ENCODE results near the gene LIMS1.

LIMS1 gene

DNA sequence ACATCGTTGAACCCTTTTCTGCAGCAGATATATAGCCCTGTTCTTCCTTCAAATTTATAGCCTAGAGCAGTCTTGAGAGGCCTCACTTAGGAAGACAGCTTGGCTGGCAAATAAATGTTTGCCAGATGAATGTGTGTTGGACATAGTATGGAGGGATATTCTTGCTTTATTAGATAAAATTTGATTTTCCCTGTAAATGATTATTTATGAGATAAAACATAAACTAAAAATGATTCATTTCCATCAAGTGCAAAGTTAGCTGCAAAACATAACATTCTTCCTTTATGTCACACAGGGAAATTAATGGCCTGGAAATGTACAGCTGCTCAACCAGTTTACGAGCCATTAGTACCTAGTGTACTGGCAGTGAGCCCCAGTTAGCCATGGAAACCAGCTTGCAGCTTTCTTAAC lies 82.5 kb downstream of the LIMS1 start:
- no peak for DNase-seq

DNA sequence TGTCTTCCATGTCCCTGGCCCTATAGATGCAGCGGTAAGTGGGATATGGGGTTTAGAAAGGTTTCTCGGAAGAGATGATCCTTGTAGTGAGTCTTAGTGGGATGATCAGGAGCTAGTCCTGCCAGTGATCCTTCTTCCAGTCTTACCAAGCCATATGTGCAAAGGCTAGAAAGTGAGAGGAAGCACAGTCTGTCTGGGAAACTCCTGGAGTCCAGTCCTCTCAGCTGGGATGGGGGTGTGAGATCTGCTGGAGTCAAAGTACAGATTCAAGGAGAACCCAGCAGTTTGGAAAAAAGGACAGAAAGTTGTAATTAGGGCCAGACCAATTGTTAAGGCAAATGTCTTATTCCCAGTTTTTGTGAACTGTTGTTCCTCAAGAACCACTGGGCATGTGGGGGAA lies 83.3 kb downstream of the LIMS1 start:
- DNase-seq: no peak

DNA sequence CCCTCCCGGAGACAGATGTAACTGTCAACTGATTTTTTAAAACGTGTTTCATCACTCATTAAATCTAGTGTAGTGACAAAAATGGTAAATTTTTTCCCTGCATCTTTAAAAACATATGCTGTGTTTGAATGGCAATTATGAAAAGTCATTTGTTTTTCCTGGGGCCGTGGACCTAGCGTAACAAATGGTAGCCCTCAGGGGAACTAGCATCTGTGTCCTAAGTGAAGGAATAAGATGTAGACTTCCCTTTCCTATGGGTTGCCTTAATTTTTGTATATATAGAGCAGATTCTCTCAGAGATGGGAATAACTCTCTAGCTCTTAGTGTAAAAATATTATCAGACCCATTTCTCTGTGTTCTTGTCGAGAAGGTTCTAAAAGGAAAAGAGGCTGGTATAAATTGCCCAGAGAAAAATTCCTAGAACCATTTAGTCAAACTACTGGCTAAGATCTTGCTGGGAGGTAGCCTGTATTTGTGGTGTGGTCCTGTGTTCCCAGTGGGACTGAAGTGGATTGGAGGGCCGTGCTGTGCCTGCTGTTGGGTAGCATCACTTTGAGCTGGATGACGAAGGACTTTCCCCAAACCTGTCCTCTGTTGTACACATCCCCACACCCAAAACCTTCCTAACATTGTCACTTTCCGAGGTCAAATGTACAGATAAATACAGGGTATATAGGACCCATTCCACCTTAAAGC lies 85.8 kb downstream of the LIMS1 start:
- DNase-seq: no peak

DNA sequence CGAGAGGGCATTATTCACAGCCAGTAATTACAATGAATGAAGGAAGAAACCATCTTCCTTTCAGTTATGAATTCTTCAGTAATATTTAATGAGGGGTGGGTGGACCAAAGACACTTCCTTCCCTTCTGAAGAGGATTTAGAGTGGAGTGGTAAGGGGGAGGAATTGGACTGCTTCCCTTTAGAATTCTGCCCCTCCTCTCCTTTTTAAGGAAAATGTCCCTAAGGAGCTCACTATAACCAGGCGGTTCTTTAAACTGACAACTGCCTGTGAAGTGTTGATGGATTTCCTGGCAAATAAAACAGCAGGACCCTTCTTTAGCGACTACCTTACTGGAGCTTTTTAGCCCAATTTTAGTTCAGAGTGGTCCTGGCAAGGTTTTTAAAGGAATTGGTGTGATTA lies 86.4 kb downstream of the LIMS1 start:
- DNase-seq: no peak

DNA sequence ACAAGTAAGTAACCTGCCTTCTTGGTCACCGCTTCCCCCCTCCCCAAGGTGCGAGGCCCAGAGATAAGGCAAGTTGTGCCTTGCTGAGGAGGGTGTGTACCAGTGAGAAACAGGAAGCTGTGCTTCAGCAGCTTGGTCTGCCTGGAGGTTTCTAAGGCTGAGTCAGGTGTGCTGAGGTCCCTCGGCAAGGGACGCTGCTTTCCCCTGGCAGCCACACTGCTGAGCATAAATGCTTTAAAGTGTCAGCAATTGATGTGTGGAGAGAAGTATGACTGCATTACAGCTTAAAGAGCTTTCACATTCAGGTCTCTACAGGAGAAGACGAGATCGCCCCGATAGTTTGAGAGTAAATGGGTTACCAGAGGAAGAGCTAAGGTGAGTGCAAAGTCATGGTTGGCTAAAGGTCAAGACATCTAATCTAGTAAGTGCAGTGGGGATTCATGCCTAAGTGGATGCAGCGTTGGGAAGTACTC lies 86.9 kb downstream of the LIMS1 start:
- peak; percentile 65 for DNase-seq

DNA sequence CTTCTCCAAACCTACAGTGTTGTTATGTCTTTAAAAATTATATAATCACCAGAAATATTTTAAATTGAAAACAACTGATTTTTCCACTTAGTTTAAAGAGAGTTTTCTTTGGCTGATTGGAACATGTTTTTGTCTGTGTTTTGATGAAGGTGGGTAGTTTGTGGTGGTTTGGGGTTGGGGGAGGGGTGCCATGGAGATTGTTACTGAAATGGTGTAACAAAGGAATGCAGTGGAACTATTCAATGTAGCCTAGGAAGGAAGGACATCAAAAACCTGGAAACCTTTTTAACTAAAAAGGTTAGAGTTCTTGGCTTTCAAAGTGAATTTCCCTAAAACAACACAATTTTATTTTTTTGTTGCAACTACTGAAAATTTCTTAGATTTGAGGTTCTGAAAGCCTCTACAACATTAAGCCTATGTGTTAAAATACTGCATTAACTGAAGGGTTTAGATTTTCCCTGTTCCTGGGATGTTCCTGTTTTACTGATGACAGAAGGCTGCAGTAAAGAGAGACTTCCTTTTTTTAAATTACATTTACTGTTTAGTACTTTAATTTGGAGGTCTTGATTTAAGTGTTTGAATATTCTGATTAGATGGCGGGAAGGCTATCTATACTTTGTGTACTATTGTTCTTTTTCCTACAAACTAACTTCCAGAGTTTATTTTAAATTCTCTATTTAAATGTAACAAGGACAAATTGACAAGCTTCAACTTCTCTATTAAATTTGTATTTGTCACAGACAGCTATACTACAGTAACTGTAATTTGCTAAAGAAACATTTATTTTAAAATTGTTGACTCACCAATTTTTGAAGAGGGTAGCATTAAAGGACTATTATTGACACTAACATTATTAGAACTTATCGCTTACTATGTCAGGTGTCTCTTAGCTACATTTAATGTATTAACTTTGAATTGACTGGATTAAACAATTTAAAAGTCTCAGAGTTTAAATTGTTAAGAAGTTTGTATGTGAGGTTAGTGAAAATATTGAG lies 87.7 kb downstream of the LIMS1 start:
- DNase-seq: peak; percentile 36

DNA sequence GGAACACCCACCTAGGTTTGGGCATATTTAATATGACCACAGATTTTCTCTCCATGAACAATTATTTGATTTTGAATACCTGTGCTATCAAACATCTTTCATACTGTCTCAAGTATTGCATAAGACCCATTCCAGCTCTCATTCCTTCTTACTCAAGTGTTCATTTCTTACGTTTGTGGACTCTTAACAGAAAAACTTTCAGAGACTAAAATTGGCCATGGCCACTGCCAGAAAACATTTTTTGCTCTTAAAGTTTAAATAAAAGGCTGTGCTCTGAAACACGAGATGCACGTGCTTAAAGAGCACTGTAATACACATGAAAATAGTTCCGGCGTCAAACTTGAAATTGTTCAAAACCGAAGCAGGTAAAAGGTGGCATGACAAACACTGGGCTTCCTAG lies 89.3 kb downstream of the LIMS1 start:
- no peak for DNase-seq

DNA sequence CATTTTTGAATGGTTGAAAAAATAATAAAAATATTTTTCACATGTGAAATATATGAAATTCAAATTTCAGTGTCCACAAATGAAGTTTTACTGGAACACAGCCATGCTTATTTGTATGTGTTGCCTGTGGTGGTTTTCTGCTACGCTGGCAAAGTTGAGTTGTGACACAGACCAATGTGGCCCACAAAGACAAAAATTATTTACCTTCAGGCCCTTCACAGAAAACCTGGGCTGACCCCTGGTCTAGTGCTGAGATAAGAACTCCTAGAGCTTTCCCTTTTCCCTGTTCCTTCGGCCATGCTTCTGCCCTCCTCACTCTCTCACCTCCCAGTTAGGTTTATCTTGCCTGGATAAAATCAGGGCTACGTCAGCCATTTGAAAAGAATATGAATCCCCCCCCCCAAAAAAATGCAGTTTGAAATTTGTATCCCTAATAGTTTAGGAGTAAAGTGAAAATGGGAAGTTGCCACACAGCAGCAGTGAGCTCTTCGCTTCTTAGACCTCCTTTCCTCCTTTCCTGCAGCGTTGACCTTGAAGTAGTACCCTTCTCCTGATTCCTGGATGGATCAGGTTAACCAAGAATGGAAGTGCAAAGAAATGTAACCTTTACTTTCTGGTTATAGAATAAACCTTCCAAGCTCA lies 91.0 kb downstream of the LIMS1 start:
- no peak for DNase-seq

DNA sequence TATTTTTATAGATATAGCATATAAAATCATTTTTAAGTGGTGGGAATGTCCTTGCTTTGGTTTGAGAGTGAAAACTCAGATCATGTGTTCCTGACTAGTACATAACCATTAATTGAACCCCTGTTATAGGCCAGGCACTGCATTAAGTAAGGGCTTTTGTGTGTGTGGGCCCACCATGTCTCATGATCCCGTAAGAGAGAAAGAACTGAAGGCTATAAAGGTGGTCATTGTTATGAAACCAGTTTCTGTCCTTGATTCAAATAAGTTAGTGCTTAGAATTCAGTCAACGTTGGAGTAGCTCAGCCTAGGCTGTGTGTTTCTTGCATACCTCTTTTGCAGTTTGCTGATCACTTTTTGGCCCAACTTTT lies 91.5 kb downstream of the LIMS1 start:
- no peak for DNase-seq

DNA sequence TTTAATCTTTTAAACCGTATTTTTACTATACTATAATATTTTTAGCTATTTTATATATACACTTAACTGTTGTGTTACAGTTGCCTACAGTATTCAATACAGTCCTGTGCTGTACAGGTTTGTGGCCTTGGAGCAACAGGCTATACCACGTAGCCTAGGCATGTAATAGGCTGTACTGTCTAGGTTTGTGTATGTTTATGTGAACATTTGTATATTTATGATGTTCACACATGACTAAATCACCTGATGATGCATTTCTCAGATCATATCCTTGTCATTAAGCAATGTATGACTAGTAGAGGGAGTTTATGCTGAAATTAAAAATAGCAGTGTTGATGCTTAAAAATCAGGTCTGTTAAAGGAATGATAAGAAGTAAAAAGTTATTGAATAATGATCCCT lies 92.7 kb downstream of the LIMS1 start:
- no peak for DNase-seq

DNA sequence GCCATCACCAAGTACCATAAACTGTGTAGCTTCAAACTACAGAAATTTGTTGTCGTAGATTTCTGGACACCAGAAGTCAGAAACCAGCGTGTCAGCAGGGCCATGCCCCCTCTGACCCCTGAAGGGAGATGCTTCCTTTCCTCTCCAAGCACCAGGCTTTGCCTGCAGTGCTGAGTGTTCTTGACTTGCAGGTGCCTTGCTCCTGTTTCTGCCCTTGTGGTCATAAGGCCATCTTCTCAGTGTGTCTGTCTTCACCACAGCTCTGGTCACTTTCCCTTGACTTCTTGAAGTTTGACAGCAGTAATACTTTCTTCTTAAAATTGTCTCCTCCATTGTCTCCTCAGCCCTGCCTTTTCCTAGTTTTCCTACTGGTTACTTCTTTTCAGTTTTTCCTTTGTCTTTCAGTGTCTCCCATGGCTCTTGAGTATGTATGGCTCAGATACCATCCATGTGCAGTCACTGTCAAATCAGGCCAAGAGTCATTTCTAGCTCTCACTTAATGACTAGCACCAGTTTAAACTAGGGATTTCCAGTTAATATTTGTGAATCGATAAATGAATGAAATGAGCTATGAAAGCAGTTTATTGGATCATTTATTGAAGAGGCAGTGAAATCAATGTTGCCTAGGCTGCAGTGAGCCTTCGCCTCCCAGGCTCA lies 93.8 kb downstream of the LIMS1 start:
- DNase-seq: no peak

DNA sequence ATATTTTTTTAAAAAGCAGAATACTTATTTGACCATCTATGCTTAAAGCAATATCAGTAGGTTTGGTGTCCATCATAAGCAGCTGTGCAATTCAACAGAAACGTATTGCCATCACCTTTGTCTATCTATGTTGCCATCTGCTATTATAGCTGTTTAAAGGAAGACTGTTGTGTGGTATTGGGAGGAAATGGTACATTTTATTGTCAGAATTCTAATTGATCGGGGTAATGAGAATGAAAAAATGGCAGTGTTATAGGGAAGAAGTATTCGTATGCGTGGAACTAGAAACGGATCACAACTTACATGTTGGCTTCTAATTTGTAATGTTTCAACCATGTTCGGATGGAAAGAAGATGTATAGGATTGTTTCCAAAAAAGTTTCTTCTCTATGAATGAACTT lies 94.7 kb downstream of the LIMS1 start:
- DNase-seq: no peak

DNA sequence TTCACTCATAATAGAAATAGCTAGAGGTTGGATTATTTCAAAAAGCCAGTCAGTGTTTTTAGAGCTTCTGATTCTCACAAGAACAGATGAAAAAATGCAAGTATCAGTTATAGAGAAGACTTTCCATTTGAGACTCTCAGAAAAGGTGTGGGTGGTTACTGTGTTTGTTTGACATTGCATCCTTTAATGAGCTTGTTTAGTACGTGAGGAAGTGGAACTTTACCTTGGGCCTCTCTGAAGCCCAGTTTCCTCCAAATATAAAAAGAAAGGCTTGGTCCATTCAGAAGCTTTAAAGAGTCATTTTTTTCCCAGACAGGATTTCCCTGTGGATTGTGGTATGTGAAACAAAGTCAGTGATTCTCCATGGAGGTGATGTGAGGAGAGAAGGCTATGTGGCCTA lies 95.1 kb downstream of the LIMS1 start:
- DNase-seq: no peak

DNA sequence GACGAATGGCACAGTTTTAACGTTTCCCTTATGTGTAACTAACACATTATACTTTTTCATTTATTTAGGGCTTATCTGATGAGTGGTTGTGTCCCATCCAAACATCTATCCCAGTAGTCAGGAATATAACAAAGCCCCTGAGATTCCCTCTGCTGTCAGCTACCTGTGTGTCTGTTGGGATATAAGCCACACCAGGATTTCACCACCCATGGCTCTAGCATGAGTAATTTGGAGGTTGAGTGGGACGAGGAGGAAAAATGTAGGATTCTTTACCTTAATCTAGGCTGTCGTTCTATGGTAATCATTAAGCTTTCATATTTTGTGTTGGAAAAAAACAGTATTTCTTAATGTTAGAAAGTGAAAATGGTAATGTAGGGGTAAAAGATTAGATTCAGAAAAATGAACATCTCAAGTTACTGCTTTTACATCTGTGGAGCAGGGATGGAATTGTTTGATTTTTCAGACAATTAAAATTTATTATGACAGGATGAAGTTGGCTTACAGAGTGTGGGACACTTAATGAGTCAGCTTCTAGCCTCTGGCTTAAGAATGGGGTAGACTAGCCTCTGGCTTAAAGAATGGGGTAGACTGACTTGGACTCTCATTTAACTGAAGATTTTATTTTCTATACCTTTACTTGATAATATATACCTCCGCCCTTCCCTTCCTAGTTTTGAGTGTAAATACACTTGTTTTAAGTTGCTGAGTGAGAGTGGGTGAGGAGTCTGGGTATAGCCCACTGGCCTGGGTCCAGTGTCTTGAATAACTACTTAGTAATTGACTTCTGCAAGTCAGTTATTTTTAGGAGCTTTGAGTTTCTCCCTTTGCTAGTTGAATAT lies 96.5 kb downstream of the LIMS1 start:
- DNase-seq: no peak

DNA sequence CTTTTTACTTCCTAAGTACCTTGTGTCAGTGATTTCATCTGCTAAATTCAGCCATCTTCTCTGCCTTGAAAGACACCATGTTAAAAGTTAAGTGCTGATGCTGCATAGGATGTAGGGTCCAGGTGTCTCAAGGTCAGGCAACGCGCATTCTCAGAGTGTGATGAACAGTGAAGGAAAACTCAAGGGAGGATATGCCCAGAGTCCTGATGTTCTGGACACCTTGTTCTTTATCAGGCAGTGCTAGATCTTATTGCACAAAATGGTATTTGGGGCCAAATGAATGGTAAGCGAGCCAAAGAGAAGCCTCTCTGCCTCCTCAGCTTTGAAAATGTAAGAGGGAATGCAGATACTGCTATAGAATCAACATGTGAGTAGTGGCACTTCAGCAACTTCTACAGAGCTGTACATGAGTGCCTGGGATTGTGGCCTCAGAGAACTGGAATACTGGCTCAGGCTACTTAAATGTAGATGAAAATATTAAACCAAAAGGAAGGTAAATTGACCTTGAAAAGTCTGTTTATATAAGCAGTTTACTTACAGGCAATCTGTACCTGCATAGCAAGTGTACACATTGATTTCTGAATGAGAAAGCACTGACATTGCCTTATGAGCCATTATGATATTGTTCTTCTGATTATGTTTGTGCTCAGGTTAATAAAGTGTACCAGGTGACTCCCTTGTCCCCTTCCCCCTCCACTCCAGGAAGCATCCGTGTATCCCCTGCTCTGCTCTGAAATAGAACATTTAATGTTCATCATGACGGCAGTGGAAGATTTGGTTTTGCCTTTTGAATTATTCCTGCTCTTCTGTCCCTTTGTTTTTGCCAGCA lies 98.3 kb downstream of the LIMS1 start:
- no peak for DNase-seq

DNA sequence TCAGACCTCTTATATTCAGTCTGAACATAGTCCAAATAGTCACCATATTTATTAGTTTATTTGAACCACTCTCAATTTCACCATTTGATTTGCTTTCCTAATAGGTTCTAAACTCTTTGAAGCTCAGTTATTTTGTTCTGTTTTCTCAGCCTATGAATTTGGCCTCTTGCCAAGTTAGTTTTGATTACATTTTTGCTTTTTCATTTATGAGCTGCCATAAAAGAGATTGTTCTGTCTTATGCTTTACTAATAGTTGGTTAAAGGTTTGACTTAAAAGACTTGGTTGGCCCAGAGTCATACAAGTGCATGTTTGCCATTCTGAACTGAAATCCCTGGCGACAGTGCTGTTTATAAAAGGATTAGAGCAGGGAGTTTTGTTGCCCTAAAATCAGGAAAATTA lies 99.1 kb downstream of the LIMS1 start:
- DNase-seq: no peak

DNA sequence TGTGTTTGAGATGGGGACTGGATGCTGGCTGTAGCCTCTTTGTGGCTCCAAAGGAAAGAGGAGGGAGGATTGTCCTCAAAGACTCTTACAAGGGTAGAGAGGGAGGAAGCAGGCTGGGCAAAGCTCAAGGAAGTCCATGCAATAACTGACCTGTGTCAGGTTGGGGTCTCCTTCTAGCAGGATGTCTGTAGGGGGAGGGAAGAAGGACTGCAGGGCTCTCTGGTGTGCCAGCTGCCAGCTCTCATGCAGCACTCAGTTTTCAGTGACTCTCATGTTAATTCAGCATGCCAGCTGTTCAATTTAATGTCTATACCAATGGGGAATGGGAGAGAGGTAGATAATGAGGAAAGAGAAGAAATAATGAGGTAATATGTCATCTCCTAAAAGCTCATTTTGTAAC lies 99.7 kb downstream of the LIMS1 start:
- no peak for DNase-seq

DNA sequence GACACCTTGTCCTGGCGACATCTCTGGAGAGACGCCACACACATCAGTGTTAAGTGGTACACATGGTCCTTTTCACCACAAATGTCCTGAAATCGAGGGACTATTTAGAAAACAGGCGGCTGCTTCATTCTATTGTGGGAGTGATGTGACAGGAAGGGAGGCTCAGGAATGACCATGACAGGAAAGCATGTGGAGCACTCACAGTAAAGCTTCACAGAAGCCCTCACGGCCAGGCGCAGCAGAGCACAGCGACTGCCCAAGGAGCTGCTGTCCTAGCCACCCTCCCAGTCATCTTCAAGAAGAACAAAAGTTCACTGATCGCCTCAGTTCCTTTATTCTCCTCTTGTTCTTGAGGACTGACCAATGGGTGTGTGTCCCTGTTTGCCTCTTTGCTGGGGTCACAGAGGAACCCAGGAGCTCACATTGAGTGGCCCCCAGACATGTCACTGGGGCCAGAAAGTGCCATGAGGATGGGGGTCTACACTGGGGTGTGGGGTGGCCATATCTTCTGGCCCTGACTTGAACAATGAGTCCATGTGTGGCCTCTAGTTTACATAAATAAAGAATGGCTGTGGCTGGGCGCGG lies 100.4 kb downstream of the LIMS1 start:
- DNase-seq: no peak

DNA sequence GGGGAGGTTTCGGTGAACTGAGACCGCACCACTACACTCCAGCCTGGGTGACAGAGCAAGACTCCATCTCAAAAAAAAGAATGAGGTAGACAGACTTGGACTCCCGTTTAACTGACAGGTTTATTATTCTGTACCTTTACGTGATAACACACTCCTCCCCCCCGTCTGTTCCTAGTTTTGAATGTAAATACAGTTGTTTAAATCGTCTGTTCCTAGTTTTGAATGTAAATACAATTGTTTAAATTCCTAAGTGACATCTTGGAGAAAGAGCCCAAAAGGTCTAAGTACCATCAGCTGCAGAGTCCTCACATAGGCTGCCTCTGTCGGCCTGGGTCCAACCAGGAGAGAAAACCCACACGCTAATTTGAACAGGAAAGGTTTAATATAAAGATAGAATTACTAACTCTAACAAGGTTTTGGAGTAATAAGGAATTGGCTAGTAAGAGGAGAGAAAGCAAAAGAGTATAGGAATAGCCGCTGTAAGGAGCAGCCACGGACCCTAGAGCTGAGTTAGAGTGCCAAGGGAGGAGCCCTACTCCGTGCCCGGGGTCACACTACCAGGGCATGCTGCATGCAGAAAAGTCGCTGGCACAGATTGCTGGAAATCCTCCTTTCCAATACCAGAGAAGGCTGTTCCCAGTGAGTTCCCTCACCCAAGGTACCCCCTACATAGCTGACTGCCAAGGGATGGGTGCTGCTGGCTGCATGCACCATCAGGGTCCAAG lies 101.5 kb downstream of the LIMS1 start:
- no peak for DNase-seq

DNA sequence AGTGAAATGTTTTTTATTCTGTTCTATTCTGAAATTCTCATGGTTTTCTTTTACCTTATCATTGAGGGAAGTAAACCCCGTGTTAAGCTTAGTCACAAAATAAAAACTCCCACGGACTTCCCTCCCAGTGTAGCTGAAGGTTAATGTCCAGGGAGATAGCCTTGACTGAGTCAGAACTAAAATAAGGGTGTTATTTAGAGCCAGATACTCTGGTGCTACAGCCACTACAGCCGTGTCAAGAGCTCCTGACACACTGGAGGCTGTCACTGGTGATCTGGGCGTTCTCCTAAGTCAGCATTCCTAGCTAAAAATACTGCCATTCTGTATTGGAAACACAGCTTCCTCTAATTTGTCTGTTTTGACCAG lies 103.0 kb downstream of the LIMS1 start:
- DNase-seq: peak; percentile 89
